Measurements from ENCODE around the gene LTO1. TPM values are rescaled to one million over a fixed set of nuclear protein-coding genes. Genes with fewer than 3 reads are reported as not detected.

The LTO1 gene
- polyA plus RNA-seq, 2 of the 4 experiments (the other 2 are of a cell fraction): 25.1 to 27.0 TPM

DNA sequence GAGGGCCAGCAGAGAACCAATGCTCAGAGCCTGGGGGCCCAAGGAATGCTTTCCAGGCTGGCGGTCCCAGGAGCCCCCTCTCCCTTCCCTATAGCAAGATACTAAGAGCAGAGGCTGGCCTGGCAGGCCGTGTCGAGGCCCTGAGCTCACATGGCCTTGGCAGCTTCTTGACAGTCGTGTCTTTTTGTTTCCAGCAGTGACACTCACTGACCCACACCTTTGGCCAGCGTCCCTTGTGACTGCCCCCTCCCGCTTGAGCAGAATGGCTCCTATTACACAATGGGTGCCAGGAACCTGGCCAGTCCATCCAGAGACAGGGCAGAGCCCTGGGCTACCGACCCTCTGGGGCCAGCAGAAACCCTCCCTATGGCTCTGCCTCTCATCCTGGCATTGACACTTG is 40.6 kb downstream of the LTO1 start:
- TF ChIP-seq RCOR1 (IDR thresholded peaks at IDR 0.05; ENCODE audit: low read depth, low read length): no peak
- TF ChIP-seq, protein P1, sequence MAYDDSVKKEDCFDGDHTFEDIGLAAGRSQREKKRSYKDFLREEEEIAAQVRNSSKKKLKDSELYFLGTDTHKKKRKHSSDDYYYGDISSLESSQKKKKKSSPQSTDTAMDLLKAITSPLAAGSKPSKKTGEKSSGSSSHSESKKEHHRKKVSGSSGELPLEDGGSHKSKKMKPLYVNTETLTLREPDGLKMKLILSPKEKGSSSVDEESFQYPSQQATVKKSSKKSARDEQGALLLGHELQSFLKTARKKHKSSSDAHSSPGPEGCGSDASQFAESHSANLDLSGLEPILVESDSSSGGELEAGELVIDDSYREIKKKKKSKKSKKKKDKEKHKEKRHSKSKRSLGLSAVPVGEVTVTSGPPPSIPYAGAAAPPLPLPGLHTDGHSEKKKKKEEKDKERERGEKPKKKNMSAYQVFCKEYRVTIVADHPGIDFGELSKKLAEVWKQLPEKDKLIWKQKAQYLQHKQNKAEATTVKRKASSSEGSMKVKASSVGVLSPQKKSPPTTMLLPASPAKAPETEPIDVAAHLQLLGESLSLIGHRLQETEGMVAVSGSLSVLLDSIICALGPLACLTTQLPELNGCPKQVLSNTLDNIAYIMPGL (CRISPR knock-in tag; IDR thresholded peaks at IDR 0.05; ENCODE audit: borderline replicate concordance): no peak
- TF ChIP-seq FOSB (CRISPR knock-in tag; IDR thresholded peaks at IDR 0.05): no peak
- no peak for TF ChIP-seq CEBPB (IDR thresholded peaks at IDR 0.05)
- no peak for TF ChIP-seq CTCF (IDR thresholded peaks at IDR 0.05)
- no peak for TF ChIP-seq NFE2L2 (conservative IDR thresholded peaks at IDR 0.05; ENCODE audit: low read length)
- no peak for TF ChIP-seq ESRRA (IDR thresholded peaks at IDR 0.05; ENCODE audit: borderline replicate concordance, low read length)
- TF ChIP-seq PHF8 (IDR thresholded peaks at IDR 0.05; ENCODE audit: borderline replicate concordance, low read depth): no peak
- no peak for TF ChIP-seq E2F6 (IDR thresholded peaks at IDR 0.05; ENCODE audit: borderline replicate concordance, low read depth)
- no peak for TF ChIP-seq RAD21 (conservative IDR thresholded peaks at IDR 0.05 in 1 of 2, IDR thresholded peaks at IDR 0.05 in 1 of 2)
- no peak for TF ChIP-seq POLR2AphosphoS2 (conservative IDR thresholded peaks at IDR 0.05; ENCODE audit: low read length)
- no peak for TF ChIP-seq ZC3H11A (IDR thresholded peaks at IDR 0.05)
- no peak for TF ChIP-seq RARB (CRISPR knock-in tag; IDR thresholded peaks at IDR 0.05)
- no peak for TF ChIP-seq GATA3 (IDR thresholded peaks at IDR 0.05; ENCODE audit: borderline replicate concordance)
- no peak for TF ChIP-seq RNF2 (IDR thresholded peaks at IDR 0.05; ENCODE audit: borderline replicate concordance, low read depth)
- TF ChIP-seq ZNF302 (CRISPR knock-in tag; IDR thresholded peaks at IDR 0.05): no peak
- TF ChIP-seq TFCP2L1 (CRISPR knock-in tag; IDR thresholded peaks at IDR 0.05): no peak
- no peak for TF ChIP-seq HEYL (CRISPR knock-in tag; IDR thresholded peaks at IDR 0.05)
- TF ChIP-seq EHF (CRISPR knock-in tag; IDR thresholded peaks at IDR 0.05): no peak
- no peak for TF ChIP-seq CBX2 (IDR thresholded peaks at IDR 0.05; ENCODE audit: borderline replicate concordance, low read depth)
- Histone ChIP-seq H3K9me3 (peaks cover 5% of the 10 kb centered on the region), H3K4me2 (no peak overlapping the region), H3K4me1 (peaks cover 17% of the 10 kb centered on the region), H3K27ac (peak overlapping the region in 1 of 2 experiments; percentile 26; a peak in 1 of 6 replicates), H3K4me3 (no peak overlapping the region)
- ChIA-PET CTCF (interaction anchor here (0.7 to 2.4 kb wide), 3 partner anchors 342 to 533 kb away, joined by 3 to 10 read pairs (median 3); no protein-coding TSS in a partner anchor), POLR2A (no interaction called here)
- FAIRE-seq: no peak
- 86% methylated on average over 7 of the region's 7 CpGs for WGBS (ENCODE audit: missing lambda C conversion rate)
- no peak for ATAC-seq
- no peak for DNase-seq (ENCODE audit: low read depth in 1 of 2, low spot score in 1 of 2)

GRCh38 chr11:69634069-69634468 is 41.1 kb downstream of the LTO1 start:
- peaks cover 10% of the 10 kb centered on the region for H3K9me3 ChIP-seq
- peaks cover 17% of the 10 kb centered on the region for H3K4me1 ChIP-seq
- ChIA-PET CTCF (interaction anchor here (0.9 to 2.4 kb wide), 3 partner anchors 14 to 533 kb away, joined by 3 to 10 read pairs (median 3); no protein-coding TSS in a partner anchor), POLR2A (no interaction called here)
- DNase-seq (ENCODE audit: low read depth in 1 of 2, low spot score in 1 of 2) (no peak), FAIRE-seq (no peak), ATAC-seq (no peak)
- 88% methylated on average over 6 of the region's 6 CpGs for WGBS (ENCODE audit: missing lambda C conversion rate)
- no peak overlapping the region for H3K4me3 ChIP-seq
- H3K27ac ChIP-seq: no peak overlapping the region; a peak in 1 of 6 replicates
- no peak overlapping the region for H3K4me2 ChIP-seq
- no peak for TF ChIP-seq TP53 (CRISPR knock-in tag; IDR thresholded peaks at IDR 0.05)
- no peak for TF ChIP-seq CBX2 (IDR thresholded peaks at IDR 0.05; ENCODE audit: borderline replicate concordance, low read depth)
- TF ChIP-seq RNF2 (IDR thresholded peaks at IDR 0.05; ENCODE audit: borderline replicate concordance, low read depth): no peak
- TF ChIP-seq, protein P2, sequence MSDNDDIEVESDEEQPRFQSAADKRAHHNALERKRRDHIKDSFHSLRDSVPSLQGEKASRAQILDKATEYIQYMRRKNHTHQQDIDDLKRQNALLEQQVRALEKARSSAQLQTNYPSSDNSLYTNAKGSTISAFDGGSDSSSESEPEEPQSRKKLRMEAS (IDR thresholded peaks at IDR 0.05): no peak
- no peak for TF ChIP-seq ZNF302 (CRISPR knock-in tag; IDR thresholded peaks at IDR 0.05)

Data from A549 (cell line).